ENCODE results near the gene ADARB1. TPM values are rescaled to one million over a fixed set of nuclear protein-coding genes. Genes with fewer than 3 reads are reported as not detected.

Gene ADARB1
- total RNA-seq, 1 donor from 2014 or later, result 14.5 TPM

DNA sequence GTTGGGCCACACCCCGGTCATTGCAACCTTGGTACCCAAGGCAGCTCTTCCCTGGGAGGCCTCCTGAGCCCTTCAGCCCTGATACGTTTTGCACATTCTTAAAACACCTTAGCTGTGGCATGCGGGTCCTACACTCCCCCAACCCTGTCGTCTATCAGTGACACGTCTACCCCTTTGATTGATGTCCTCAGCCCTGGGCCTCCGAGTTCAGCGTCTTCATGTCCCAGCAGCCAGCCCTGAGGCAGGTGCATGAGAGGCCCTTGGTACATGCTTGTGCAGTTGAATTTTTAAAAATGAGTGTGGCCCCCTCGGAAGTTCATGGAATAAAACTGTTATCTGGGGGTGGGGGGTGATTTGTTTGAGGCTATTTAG lies 38.9 kb upstream of the ADARB1 start:
- peaks cover 8% of the 10 kb centered on the region for H3K4me1 Mint-ChIP-seq (ENCODE audit: unreplicated experiment)
- no peak overlapping the region for H3K4me3 Mint-ChIP-seq (ENCODE audit: unreplicated experiment)
- peaks cover 13% of the 10 kb centered on the region for H3K36me3 Mint-ChIP-seq (ENCODE audit: low read depth, unreplicated experiment)
- H3K27ac Mint-ChIP-seq (ENCODE audit: unreplicated experiment), result no peak overlapping the region
- no peak for TF ChIP-seq CTCF (IDR thresholded peaks at IDR 0.05; ENCODE audit: unreplicated experiment)
- no peaks in the 10 kb centered on the region for H3K9me3 Mint-ChIP-seq (ENCODE audit: unreplicated experiment)
- DNase-seq (ENCODE audit: low spot score), result no peak
- H3K27me3 Mint-ChIP-seq (ENCODE audit: unreplicated experiment), result peaks cover 3% of the 10 kb centered on the region

- Mint-ChIP-seq H3K4me3 (ENCODE audit: unreplicated experiment) (no peak overlapping the region), H3K27ac (ENCODE audit: unreplicated experiment) (no peak overlapping the region), H3K36me3 (ENCODE audit: low read depth, unreplicated experiment) (peaks cover 13% of the 10 kb centered on the region), H3K4me1 (ENCODE audit: unreplicated experiment) (no peaks in the 10 kb centered on the region), H3K27me3 (ENCODE audit: unreplicated experiment) (peaks cover 4% of the 10 kb centered on the region), H3K9me3 (ENCODE audit: unreplicated experiment) (no peaks in the 10 kb centered on the region)
- DNase-seq (ENCODE audit: low spot score), result no peak
- TF ChIP-seq CTCF (IDR thresholded peaks at IDR 0.05; ENCODE audit: unreplicated experiment), result no peak
These were observed 37.8 kb upstream of the ADARB1 start for GRCh38 chr21:45036630-45037029.

DNA sequence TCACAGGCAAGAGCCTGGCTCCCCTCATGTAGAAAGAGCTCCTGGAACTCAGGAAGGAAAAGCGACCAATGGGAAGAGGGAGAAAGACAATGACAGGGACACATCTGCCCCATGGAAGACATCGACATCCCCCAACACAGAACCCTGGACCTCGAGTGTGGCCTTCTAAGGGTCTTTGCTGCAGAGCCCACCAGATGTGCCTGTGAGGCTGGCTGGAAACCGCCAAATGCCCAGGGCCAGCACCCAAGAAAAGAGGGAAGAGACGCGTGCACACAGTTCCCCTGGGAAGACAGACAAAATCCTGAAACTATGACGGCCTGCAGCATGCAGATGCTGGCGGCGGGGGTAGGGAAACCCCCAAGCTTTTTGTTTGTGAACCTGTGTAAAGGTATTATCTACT lies 36.4 kb upstream of the ADARB1 start:
- Mint-ChIP-seq H3K27me3 (ENCODE audit: unreplicated experiment) (peaks cover 5% of the 10 kb centered on the region), H3K4me1 (ENCODE audit: unreplicated experiment) (peaks cover 5% of the 10 kb centered on the region), H3K36me3 (ENCODE audit: low read depth, unreplicated experiment) (peaks cover 20% of the 10 kb centered on the region), H3K4me3 (ENCODE audit: unreplicated experiment) (no peak overlapping the region), H3K9me3 (ENCODE audit: unreplicated experiment) (no peaks in the 10 kb centered on the region), H3K27ac (ENCODE audit: unreplicated experiment) (no peak overlapping the region)
- TF ChIP-seq CTCF (IDR thresholded peaks at IDR 0.05; ENCODE audit: unreplicated experiment), result no peak
- DNase-seq (ENCODE audit: low spot score), result no peak

DNA sequence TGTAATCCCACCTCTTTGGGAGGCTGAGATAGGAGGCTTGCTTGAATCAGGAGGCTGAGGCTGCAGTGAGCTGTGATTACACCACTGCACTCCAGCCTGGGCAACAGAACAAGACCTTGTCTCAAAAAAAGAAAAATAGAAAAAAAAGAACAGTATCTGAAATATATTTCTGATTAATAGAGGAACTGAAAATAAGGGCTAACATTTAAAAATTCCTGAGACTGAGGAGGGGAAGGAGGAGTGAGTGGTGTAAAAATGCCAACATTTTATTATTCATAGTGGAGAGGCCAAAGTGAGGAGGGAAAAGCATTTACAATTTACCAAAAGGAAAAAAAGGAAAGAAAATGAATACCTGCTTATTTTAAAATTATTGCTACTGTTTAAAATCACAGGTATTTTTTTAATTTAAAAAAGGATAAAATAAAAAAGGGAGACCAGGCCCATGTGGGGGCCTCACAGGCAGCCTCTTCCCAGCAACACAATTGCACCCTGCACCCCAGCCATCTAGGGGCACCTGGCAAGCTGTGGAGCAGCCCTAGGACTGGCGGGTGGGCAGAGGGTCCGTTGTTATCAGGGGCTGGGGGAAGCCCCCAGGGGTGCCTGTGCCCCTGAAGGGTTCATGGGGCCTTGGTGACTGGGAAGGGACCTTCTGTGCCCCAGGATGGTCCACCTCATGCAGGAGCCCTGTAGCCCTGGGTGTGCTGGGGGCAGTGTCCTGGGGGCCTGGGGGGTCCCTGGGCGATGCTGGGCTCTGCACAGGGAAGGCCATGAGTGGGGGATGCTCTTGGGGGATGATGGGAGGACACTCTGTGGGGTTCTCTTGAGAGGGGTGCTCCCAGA lies 34.8 kb upstream of the ADARB1 start:
- Mint-ChIP-seq H3K27me3 (ENCODE audit: unreplicated experiment) (peaks cover 5% of the 10 kb centered on the region), H3K27ac (ENCODE audit: unreplicated experiment) (no peak overlapping the region), H3K36me3 (ENCODE audit: low read depth, unreplicated experiment) (peaks cover 17% of the 10 kb centered on the region), H3K9me3 (ENCODE audit: unreplicated experiment) (no peaks in the 10 kb centered on the region), H3K4me1 (ENCODE audit: unreplicated experiment) (peaks cover 5% of the 10 kb centered on the region), H3K4me3 (ENCODE audit: unreplicated experiment) (no peak overlapping the region)
- no peak for DNase-seq (ENCODE audit: low spot score)
- no peak for TF ChIP-seq CTCF (IDR thresholded peaks at IDR 0.05; ENCODE audit: unreplicated experiment)

GRCh38 chr21:45040157-45040711 lies 34.1 kb upstream of the ADARB1 start:
- DNase-seq (ENCODE audit: low spot score), result no peak
- Mint-ChIP-seq H3K27me3 (ENCODE audit: unreplicated experiment) (peaks cover 5% of the 10 kb centered on the region), H3K27ac (ENCODE audit: unreplicated experiment) (no peak overlapping the region), H3K4me1 (ENCODE audit: unreplicated experiment) (peaks cover 5% of the 10 kb centered on the region), H3K4me3 (ENCODE audit: unreplicated experiment) (no peak overlapping the region), H3K36me3 (ENCODE audit: low read depth, unreplicated experiment) (peaks cover 17% of the 10 kb centered on the region), H3K9me3 (ENCODE audit: unreplicated experiment) (no peaks in the 10 kb centered on the region)
- no peak for TF ChIP-seq CTCF (IDR thresholded peaks at IDR 0.05; ENCODE audit: unreplicated experiment)

Measured in endothelial cell (in vitro differentiated cells).